ENCODE data around the gene HSPB1. TPM values are rescaled to one million over a fixed set of nuclear protein-coding genes. Genes with fewer than 3 reads are reported as not detected.

The HSPB1 gene
- total and polyA plus RNA-seq, 2 of the 13 experiments (the other 11 are each of a cell fraction or from before 2014, with no cell fraction given): 21.0 to 38.6 TPM

DNA sequence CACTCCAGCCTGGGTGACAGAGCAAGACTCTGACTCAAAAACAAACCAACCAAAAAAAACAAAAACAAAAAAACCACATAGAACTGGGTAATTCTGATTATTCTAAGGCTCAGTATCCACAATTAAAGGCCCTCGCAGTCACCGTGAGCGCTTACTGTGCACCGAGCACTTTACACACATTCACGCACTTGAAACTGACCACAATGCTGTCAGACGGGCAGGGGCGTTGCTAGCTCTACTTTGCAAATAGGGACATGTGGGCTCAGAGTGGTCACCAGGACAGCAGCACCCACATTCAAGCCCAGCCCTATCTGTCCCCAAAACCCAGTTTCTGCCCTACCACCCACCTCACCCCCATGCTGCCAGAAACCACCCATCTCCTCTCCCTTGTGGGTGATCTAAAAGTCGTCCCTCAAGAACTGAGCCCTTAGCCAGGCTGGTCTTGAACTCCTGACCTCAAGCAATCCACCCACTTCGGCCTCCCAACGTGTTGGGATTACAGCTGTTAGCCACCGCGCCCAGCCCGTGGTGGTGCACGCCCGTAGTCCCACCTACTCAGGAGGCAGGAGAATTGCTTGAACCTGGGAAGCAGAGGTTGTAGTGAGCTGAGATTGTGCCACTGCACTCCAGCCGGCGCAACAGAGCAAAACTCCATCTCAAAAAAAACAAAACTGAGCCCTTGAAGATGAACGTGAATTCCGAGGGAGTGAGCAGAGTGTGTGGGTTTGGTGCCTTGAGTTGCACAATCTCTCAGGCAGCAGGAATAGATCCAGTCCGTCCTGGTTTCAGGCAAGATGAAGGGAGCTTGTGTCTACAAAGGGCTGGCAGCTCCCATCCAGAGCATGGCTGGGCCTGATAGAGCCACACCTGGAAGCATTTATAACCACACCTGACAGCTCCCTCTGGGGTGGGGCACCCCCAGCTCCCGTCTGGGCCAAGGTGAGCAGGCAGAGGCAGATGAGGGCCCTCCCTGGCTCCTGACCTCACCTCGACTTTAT, 5.4 kb upstream of the HSPB1 start (continued):
- TF ChIP-seq ZNF225 (CRISPR knock-in tag; IDR thresholded peaks at IDR 0.05) (no peak), GATAD2A (CRISPR knock-in tag; IDR thresholded peaks at IDR 0.05) (peak; percentile 13; the same call in 1 of the 2 replicates), HOXA7 (CRISPR knock-in tag; IDR thresholded peaks at IDR 0.05) (no peak), ZNF878 (CRISPR knock-in tag; IDR thresholded peaks at IDR 0.05) (no peak), ZNF33A (CRISPR knock-in tag; IDR thresholded peaks at IDR 0.05; ENCODE audit: borderline replicate concordance) (no peak), ZNF33B (CRISPR knock-in tag; IDR thresholded peaks at IDR 0.05) (no peak)
- TF ChIP-seq, protein P1, sequence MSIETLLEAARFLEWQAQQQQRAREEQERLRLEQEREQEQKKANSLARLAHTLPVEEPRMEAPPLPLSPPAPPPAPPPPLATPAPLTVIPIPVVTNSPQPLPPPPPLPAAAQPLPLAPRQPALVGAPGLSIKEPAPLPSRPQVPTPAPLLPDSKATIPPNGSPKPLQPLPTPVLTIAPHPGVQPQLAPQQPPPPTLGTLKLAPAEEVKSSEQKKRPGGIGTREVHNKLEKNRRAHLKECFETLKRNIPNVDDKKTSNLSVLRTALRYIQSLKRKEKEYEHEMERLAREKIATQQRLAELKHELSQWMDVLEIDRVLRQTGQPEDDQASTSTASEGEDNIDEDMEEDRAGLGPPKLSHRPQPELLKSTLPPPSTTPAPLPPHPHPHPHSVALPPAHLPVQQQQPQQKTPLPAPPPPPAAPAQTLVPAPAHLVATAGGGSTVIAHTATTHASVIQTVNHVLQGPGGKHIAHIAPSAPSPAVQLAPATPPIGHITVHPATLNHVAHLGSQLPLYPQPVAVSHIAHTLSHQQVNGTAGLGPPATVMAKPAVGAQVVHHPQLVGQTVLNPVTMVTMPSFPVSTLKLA (IDR thresholded peaks at IDR 0.05): no peak
- TF ChIP-seq, protein P2, sequence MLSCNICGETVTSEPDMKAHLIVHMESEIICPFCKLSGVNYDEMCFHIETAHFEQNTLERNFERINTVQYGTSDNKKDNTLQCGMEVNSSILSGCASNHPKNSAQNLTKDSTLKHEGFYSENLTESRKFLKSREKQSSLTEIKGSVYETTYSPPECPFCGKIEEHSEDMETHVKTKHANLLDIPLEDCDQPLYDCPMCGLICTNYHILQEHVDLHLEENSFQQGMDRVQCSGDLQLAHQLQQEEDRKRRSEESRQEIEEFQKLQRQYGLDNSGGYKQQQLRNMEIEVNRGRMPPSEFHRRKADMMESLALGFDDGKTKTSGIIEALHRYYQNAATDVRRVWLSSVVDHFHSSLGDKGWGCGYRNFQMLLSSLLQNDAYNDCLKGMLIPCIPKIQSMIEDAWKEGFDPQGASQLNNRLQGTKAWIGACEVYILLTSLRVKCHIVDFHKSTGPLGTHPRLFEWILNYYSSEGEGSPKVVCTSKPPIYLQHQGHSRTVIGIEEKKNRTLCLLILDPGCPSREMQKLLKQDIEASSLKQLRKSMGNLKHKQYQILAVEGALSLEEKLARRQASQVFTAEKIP (CRISPR knock-in tag; IDR thresholded peaks at IDR 0.05; ENCODE audit: borderline replicate concordance): no peak
- TF ChIP-seq, protein P3, sequence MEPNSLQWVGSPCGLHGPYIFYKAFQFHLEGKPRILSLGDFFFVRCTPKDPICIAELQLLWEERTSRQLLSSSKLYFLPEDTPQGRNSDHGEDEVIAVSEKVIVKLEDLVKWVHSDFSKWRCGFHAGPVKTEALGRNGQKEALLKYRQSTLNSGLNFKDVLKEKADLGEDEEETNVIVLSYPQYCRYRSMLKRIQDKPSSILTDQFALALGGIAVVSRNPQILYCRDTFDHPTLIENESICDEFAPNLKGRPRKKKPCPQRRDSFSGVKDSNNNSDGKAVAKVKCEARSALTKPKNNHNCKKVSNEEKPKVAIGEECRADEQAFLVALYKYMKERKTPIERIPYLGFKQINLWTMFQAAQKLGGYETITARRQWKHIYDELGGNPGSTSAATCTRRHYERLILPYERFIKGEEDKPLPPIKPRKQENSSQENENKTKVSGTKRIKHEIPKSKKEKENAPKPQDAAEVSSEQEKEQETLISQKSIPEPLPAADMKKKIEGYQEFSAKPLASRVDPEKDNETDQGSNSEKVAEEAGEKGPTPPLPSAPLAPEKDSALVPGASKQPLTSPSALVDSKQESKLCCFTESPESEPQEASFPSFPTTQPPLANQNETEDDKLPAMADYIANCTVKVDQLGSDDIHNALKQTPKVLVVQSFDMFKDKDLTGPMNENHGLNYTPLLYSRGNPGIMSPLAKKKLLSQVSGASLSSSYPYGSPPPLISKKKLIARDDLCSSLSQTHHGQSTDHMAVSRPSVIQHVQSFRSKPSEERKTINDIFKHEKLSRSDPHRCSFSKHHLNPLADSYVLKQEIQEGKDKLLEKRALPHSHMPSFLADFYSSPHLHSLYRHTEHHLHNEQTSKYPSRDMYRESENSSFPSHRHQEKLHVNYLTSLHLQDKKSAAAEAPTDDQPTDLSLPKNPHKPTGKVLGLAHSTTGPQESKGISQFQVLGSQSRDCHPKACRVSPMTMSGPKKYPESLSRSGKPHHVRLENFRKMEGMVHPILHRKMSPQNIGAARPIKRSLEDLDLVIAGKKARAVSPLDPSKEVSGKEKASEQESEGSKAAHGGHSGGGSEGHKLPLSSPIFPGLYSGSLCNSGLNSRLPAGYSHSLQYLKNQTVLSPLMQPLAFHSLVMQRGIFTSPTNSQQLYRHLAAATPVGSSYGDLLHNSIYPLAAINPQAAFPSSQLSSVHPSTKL (CRISPR knock-in tag; IDR thresholded peaks at IDR 0.05): 0 out of 2 replicates have a peak, but pooled peaks have one; percentile 11
- TF ChIP-seq, protein P4, sequence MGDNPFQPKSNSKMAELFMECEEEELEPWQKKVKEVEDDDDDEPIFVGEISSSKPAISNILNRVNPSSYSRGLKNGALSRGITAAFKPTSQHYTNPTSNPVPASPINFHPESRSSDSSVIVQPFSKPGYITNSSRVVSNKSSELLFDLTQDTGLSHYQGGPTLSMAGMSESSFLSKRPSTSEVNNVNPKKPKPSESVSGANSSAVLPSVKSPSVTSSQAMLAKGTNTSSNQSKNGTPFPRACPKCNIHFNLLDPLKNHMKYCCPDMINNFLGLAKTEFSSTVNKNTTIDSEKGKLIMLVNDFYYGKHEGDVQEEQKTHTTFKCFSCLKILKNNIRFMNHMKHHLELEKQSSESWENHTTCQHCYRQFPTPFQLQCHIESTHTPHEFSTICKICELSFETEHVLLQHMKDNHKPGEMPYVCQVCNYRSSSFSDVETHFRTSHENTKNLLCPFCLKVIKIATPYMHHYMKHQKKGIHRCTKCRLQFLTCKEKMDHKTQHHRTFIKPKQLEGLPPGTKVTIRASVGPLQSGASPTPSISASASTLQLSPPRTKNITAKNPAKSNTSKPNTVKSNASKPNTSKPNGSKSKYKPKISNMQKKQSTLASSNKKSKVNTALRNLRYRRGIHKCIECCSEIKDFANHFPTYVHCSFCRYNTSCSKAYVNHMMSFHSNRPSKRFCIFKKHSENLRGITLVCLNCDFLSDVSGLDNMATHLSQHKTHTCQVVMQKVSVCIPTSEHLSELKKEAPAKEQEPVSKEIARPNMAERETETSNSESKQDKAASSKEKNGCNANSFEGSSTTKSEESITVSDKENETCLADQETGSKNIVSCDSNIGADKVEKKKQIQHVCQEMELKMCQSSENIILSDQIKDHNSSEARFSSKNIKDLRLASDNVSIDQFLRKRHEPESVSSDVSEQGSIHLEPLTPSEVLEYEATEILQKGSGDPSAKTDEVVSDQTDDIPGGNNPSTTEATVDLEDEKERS (CRISPR knock-in tag; IDR thresholded peaks at IDR 0.05): no peak

Measured in HepG2 (cell line).